IMR-90 (cell line): ENCODE measurements around the gene BANF1. TPM values are rescaled to one million over a fixed set of nuclear protein-coding genes. Genes with fewer than 3 reads are reported as not detected.

Source experiments
- ATAC-seq: fragments of 200-7000 bp; cut with Tn5 transposase; 2 replicates; pipeline ENCODE4 v1.9.1; 2020; ENCODE audit warnings: low read depth, mild to moderate bottlenecking, moderate library complexity
- BruUV-seq: library from RNA; stranded (reverse); fragments of 400-500 nt; replicated peaks from 2 replicates; lab custom pipeline; 2021; lab: Mats Ljungman, UMichigan
- CTCF ChIA-PET: fragments of 300-600 bp; formaldehyde crosslinking; extraction: SDS; loops from one replicate; lab custom pipeline; 2021; ENCODE audit warnings: antibody characterized with exemption; lab: Yijun Ruan, JAX
- POLR2A ChIA-PET: fragments of 300-600 bp; sonication (Branson Sonifier 250); formaldehyde crosslinking; loops from one replicate; lab custom pipeline; 2022; ENCODE audit warnings: antibody characterized with exemption; ENCODE audit not compliant: unreplicated experiment; lab: Charles Lee
- DNase-seq: peaks from one replicate; pipeline ENCODE4 v3.0.0; 2013
- H2AFZ ChIP-seq: replicated peaks from 2 replicates; pipeline ENCODE3; 2013; ENCODE audit warnings: low read length, mild to moderate bottlenecking; ENCODE audit not compliant: poor library complexity
- H2AK5ac ChIP-seq: 2 replicates; pipeline ENCODE4 v1.6.1; 2013; ENCODE audit warnings: low read depth, low read length, inconsistent platforms
- H2AK9ac ChIP-seq: replicated peaks from 2 replicates; pipeline ENCODE3; 2013; ENCODE audit warnings: mild to moderate bottlenecking, low read depth, low read length, moderate library complexity; ENCODE audit not compliant: poor library complexity
- H2BK120ac ChIP-seq: 2 replicates; pipeline ENCODE4 v1.6.1; 2013; ENCODE audit warnings: low read depth, low read length, inconsistent platforms
- H2BK15ac ChIP-seq: 3 replicates; pipeline ENCODE4 v1.6.1; 2013; ENCODE audit warnings: low read depth, low read length, inconsistent platforms
- H2BK20ac ChIP-seq: 2 replicates; pipeline ENCODE4 v1.6.1; 2013; ENCODE audit warnings: low read depth, mild to moderate bottlenecking, inconsistent platforms, low read length, moderate library complexity
- H2BK5ac ChIP-seq: 2 replicates; pipeline ENCODE4 v1.6.1; 2013; ENCODE audit warnings: mild to moderate bottlenecking, low read depth, low read length, inconsistent platforms; ENCODE audit not compliant: poor library complexity, severe bottlenecking
- H3K14ac ChIP-seq: replicated peaks from 2 replicates; pipeline ENCODE4 v1.6.1; 2013; ENCODE audit warnings: low read depth, low read length, inconsistent platforms
- H3K18ac ChIP-seq: 2 replicates; pipeline ENCODE4 v1.6.1; 2013; ENCODE audit warnings: low read depth, low read length, control low read depth
- H3K23ac ChIP-seq: 2 replicates; pipeline ENCODE4 v1.6.1; 2013; ENCODE audit warnings: low read depth, low read length, inconsistent platforms
- H3K27ac ChIP-seq: 2 replicates; pipeline ENCODE4 v1.5.1; 2013; ENCODE audit warnings: mild to moderate bottlenecking, control low read depth, low read length; ENCODE audit not compliant: insufficient read depth
- H3K27me3 ChIP-seq: 2 replicates; pipeline ENCODE4 v1.6.1; 2013; ENCODE audit warnings: low read length; ENCODE audit not compliant: control insufficient read depth, insufficient read depth
- H3K36me3 ChIP-seq: 2 replicates; pipeline ENCODE4 v1.6.1; 2013; ENCODE audit warnings: low read length, mixed read lengths; ENCODE audit not compliant: control insufficient read depth, insufficient read depth
- H3K4ac ChIP-seq: 2 replicates; pipeline ENCODE4 v1.6.1; 2013; ENCODE audit warnings: low read depth, low read length, inconsistent platforms
- H3K4me1 ChIP-seq: 2 replicates; pipeline ENCODE4 v1.6.1; 2013; ENCODE audit warnings: low read length, mixed read lengths; ENCODE audit not compliant: control insufficient read depth, insufficient read depth
- H3K4me2 ChIP-seq: 2 replicates; pipeline ENCODE4 v1.6.1; 2013; ENCODE audit warnings: low read depth, mild to moderate bottlenecking, control low read depth, low read length, moderate library complexity
- H3K4me3 ChIP-seq: 2 replicates; pipeline ENCODE4 v1.5.1; 2013; ENCODE audit warnings: low read depth, mild to moderate bottlenecking, control low read depth, low read length, moderate library complexity; ENCODE audit not compliant: insufficient read depth
- H3K56ac ChIP-seq: 2 replicates; pipeline ENCODE4 v1.6.1; 2013; ENCODE audit warnings: low read length, inconsistent platforms; ENCODE audit not compliant: insufficient read depth; ENCODE audit errors: extremely low read depth
- H3K79me1 ChIP-seq, 2 experiments: 2 replicates each; pipeline ENCODE4 v1.6.1; 2013; ENCODE audit warnings: low read length in 2 of 2, inconsistent platforms in 1 of 2, low read depth in 1 of 2
- H3K9ac ChIP-seq: 2 replicates; pipeline ENCODE4 v1.6.1; 2013; ENCODE audit warnings: low read depth, low read length, control low read depth
- H3K9me1 ChIP-seq: 2 replicates; pipeline ENCODE4 v1.6.1; 2013; ENCODE audit warnings: low read length, inconsistent platforms; ENCODE audit not compliant: insufficient read depth
- H3K9me3 ChIP-seq: 2 replicates; pipeline ENCODE4 v1.6.1; 2013; ENCODE audit warnings: low read length; ENCODE audit not compliant: control insufficient read depth, insufficient read depth
- H4K20me1 ChIP-seq: 2 replicates; pipeline ENCODE4 v1.6.1; 2013; ENCODE audit warnings: low read length, inconsistent platforms; ENCODE audit not compliant: insufficient read depth
- H4K5ac ChIP-seq: 2 replicates; pipeline ENCODE4 v1.6.1; 2013; ENCODE audit warnings: mild to moderate bottlenecking, low read depth, low read length, control low read depth
- H4K8ac ChIP-seq, 2 experiments: 2 replicates each; pipeline ENCODE4 v1.6.1; 2013; ENCODE audit warnings: low read depth in 2 of 2, low read length in 2 of 2, control low read depth in 1 of 2, inconsistent platforms in 1 of 2
- H4K91ac ChIP-seq: 2 replicates; pipeline ENCODE4 v1.6.1; 2013; ENCODE audit warnings: low read depth, low read length, inconsistent platforms; ENCODE audit not compliant: insufficient read depth
- CEBPB ChIP-seq: IDR thresholded peaks from 2 replicates; pipeline ENCODE4 v1.6.1; 2012; ENCODE audit warnings: low read depth, low read length, improper control_type of control experiment
- RFX5 ChIP-seq: IDR thresholded peaks from 2 replicates; pipeline ENCODE4 v1.8.0; 2012; ENCODE audit warnings: low read depth, mild to moderate bottlenecking, low read length, moderate library complexity
- WGBS, 2 experiments: methylation state at CpG; one replicate each; pipeline versions ENCODE4 v1.1.5 to v1.1.7; 2013; ENCODE audit warnings: missing lambda C conversion rate in 2 of 2; ENCODE audit not compliant: insufficient read length in 1 of 2; ENCODE audit errors: extremely low coverage in 2 of 2; 5-methylcytosine and 5-hydroxymethylcytosine counted together
- dilution Hi-C: fragments of 300-500 bp; cut with HindIII; formaldehyde crosslinking; loops from one replicate; pipeline ENCODE4 v1.14.3; 2018; ENCODE audit warnings: low sequenced_read_pairs; ENCODE audit not compliant: unreplicated experiment
- in situ Hi-C: fragments of 300-500 bp; cut with MboI; formaldehyde crosslinking; loops from 3 replicates; pipeline ENCODE4 v1.14.3; 2019; ENCODE audit warnings: low sequenced_read_pairs, inconsistent platforms, mixed read lengths
- intact Hi-C: fragments of 100-400 bp; cut with micrococcal nuclease; formaldehyde crosslinking; loops from 2 replicates; pipeline ENCODE4 v1.10.0; 2022
- polyA plus RNA-seq, 3 experiments: library from polyadenylated mRNA; depleted of rRNA; stranded (reverse); fragments of >200 nt; gene quantifications; 2 replicates each; pipeline ENCODE4 v1.2.3, GENCODE V29; 2012; ENCODE audit warnings: low replicate concordance in 1 of 3
- total RNA-seq: library from RNA; depleted of rRNA; stranded (reverse); fragments of >200 nt; gene quantifications from 2 replicates; pipeline ENCODE4 v1.2.3, GENCODE V29; 2012

BANF1 gene
- total and polyA plus RNA-seq, 2 of the 4 experiments (the other 2 are of a cell fraction): 36.6 to 242 TPM

GRCh38 chr11:66042227-66042995 is 40.1 kb downstream of the BANF1 start:
- Histone ChIP-seq H3K4me2 (no peak overlapping the region), H2BK5ac (no peak overlapping the region), H3K79me1 (no peaks in the 10 kb centered on the region), H3K23ac (no peak overlapping the region), H3K56ac (no peak overlapping the region), H4K91ac (no peak overlapping the region), H3K14ac (no peak overlapping the region), H4K20me1 (0 out of 2 replicates have a peak, but pooled peaks cover 3% of the 10 kb centered on the region), H2AK5ac (no peak overlapping the region), H4K5ac (no peak overlapping the region), H3K36me3 (no peaks in the 10 kb centered on the region), H3K27ac (no peak overlapping the region), H3K9me3 (no peaks in the 10 kb centered on the region; the same call in 1 of the 2 replicates), H2BK15ac (no peak overlapping the region), H2BK20ac (no peak overlapping the region), H2AK9ac (no peak overlapping the region), H2AFZ (no peak overlapping the region), H3K4me3 (no peak overlapping the region), H3K27me3 (peaks cover 27% of the 10 kb centered on the region), H3K9ac (no peak overlapping the region), H4K8ac (no peak overlapping the region), H3K9me1 (no peaks in the 10 kb centered on the region), H3K18ac (no peak overlapping the region), H2BK120ac (no peak overlapping the region), H3K4me1 (no peaks in the 10 kb centered on the region; the same call in 1 of the 2 replicates), H3K4ac (no peak overlapping the region)
- no TSS peak for BruUV-seq
- dilution Hi-C loops: no loop called here
- in situ Hi-C loops: no loop called here
- ChIA-PET POLR2A (no interaction called here), CTCF (no interaction called here)
- TF ChIP-seq CEBPB (0 out of 2 replicates have a peak, but pooled peaks have one; percentile 13), RFX5 (no peak)
- ATAC-seq (no peak), DNase-seq (no peak)
- 94% methylated on average over 74 of the region's 81 CpGs; no CpG with 5 or more reads in 1 of the 2 experiments for WGBS, 2 experiments
- intact Hi-C loops: no loop called here
